ENCODE measurements around the gene HES7. TPM values are rescaled to one million over a fixed set of nuclear protein-coding genes. Genes with fewer than 3 reads are reported as not detected.

Gene HES7
- total and polyA plus RNA-seq, 10 donors: 0.04 to 0.67 (median 0.41) TPM; not detected in 5

DNA sequence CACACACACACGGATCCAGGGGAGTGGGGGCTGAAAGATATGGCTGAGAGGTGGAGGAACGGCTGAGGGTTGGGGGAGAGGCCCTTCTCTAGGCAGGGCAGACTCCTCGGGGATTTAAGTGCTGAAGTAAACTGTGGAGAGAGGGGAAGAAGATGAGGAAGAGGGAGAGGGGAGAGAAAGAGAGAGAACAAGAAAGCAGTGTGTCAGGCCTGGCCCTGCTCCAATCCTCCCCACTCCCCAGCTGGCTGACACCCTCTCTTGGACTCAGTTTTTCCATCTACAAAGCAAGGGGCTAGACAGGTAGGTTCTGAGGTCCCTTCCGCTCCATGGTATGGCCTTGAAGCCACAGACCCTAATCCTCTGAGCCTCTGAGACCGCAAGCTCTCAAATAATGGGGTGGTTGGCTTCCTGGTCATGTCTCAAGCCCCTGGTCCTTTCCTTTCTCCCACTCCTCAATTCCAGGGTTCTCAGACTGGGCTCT is 36.9 kb upstream of the HES7 start:
- TF ChIP-seq POLR2AphosphoS5 (IDR thresholded peaks at IDR 0.05): no peak
- TF ChIP-seq CTCF (IDR thresholded peaks at IDR 0.05 in 8 of 11, conservative IDR thresholded peaks at IDR 0.05 in 3 of 11): no peak
- no peak for TF ChIP-seq POLR2A (IDR thresholded peaks at IDR 0.05)
- 55 to 66% (median 62%) methylated on average over 5 of the region's 5 CpGs for WGBS, 5 donors
- no peaks in the 10 kb centered on the region for H3K27me3 ChIP-seq (replicated peaks in 1 of 7)
- H3K4me1 ChIP-seq: peaks cover 40 to 86% (median 77%) of the 10 kb centered on the region in 6 donors
- peaks cover 0 to 38% (median 23%) of the 10 kb centered on the region in 6 donors for H3K36me3 ChIP-seq
- H3K4me3 ChIP-seq: peak overlapping the region in 4 of 8 donors; percentile 72 to 96 (median 82)
- no peak for DNase-seq
- H3K27ac ChIP-seq: peak overlapping the region; percentile 58 to 100 (median 100)
- H3K9me3 ChIP-seq: no peaks in the 10 kb centered on the region
- intact Hi-C loops (cut with DNase I; ENCODE audit: low total_unique reads): no loop called here

GRCh38 chr17:8160224-8160577 is 36.3 kb upstream of the HES7 start:
- intact Hi-C loops (cut with DNase I; ENCODE audit: low total_unique reads): no loop called here
- peak overlapping the region in 7 of 8 donors; percentile 8 to 100 (median 100) for H3K27ac ChIP-seq
- WGBS, 5 donors: 62 to 77% (median 66%) methylated on average over 3 to 4 of the region's 4 CpGs

GRCh38 chr17:8159459-8160223 is 35.7 kb upstream of the HES7 start:
- Histone ChIP-seq H3K36me3 (peaks cover 0 to 38% (median 23%) of the 10 kb centered on the region in 6 donors), H3K4me1 (peaks cover 48 to 87% (median 80%) of the 10 kb centered on the region in 6 donors), H3K4me3 (no peak overlapping the region), H3K27me3 (replicated peaks in 1 of 7) (no peaks in the 10 kb centered on the region), H3K27ac (peak overlapping the region in 7 of 8 donors; percentile 38 to 100 (median 98)), H3K9me3 (no peaks in the 10 kb centered on the region)
- TF ChIP-seq POLR2A (IDR thresholded peaks at IDR 0.05) (no peak), CTCF (IDR thresholded peaks at IDR 0.05 in 8 of 11, conservative IDR thresholded peaks at IDR 0.05 in 3 of 11) (no peak), POLR2AphosphoS5 (IDR thresholded peaks at IDR 0.05) (no peak)
- WGBS, 5 donors: 74 to 90% (median 79%) methylated on average over 4 of the region's 4 CpGs
- intact Hi-C loops (cut with DNase I; ENCODE audit: low total_unique reads): no loop called here
- DNase-seq: peak; percentile 55

More at GRCh38 chr17:8160224-8160577, 36.3 kb upstream of the HES7 start:
- H3K27me3 ChIP-seq (replicated peaks in 1 of 7): no peaks in the 10 kb centered on the region
- no peak overlapping the region for H3K4me3 ChIP-seq
- H3K4me1 ChIP-seq: peaks cover 43 to 87% (median 80%) of the 10 kb centered on the region in 6 donors
- TF ChIP-seq POLR2AphosphoS5 (IDR thresholded peaks at IDR 0.05) (no peak), CTCF (IDR thresholded peaks at IDR 0.05 in 8 of 11, conservative IDR thresholded peaks at IDR 0.05 in 3 of 11) (no peak), POLR2A (IDR thresholded peaks at IDR 0.05) (no peak)
- peaks cover 0 to 38% (median 23%) of the 10 kb centered on the region in 6 donors for H3K36me3 ChIP-seq
- H3K9me3 ChIP-seq: no peaks in the 10 kb centered on the region
- DNase-seq: no peak

GRCh38 chr17:8159032-8159400 is 35.1 kb upstream of the HES7 start:
- intact Hi-C loops (cut with DNase I; ENCODE audit: low total_unique reads): no loop called here
- 51 to 67% (median 60%) methylated on average over 3 of the region's 3 CpGs for WGBS, 5 donors

More at GRCh38 chr17:8159032-8159400, 35.1 kb upstream of the HES7 start:
- no peak for DNase-seq
- Histone ChIP-seq H3K27me3 (replicated peaks in 1 of 7) (no peaks in the 10 kb centered on the region), H3K4me1 (peaks cover 46 to 87% (median 80%) of the 10 kb centered on the region in 6 donors), H3K4me3 (no peak overlapping the region), H3K27ac (peak overlapping the region in 7 of 8 donors; percentile 79 to 100 (median 98)), H3K36me3 (peaks cover 0 to 38% (median 23%) of the 10 kb centered on the region in 6 donors), H3K9me3 (no peaks in the 10 kb centered on the region)
- peak in 4 of 11 experiments; percentile 14 to 54 (median 24) for TF ChIP-seq CTCF (IDR thresholded peaks at IDR 0.05 in 8 of 11, conservative IDR thresholded peaks at IDR 0.05 in 3 of 11)
- TF ChIP-seq POLR2A (IDR thresholded peaks at IDR 0.05): no peak

All from spleen (tissue), 11 donors.